Measurements from ENCODE around the gene NTM. TPM values are rescaled to one million over a fixed set of nuclear protein-coding genes. Genes with fewer than 3 reads are reported as not detected.

Gene NTM
- polyA plus RNA-seq, 1 donor (not counting 4 experiments of a cell fraction or from before 2014, with no cell fraction given): 47.9 TPM

- Histone ChIP-seq H3K79me2 (ENCODE audit: control insufficient read depth, insufficient read depth, low read length) (no peaks in the 10 kb centered on the region), H3K9me1 (ENCODE audit: control insufficient read depth, extremely low read depth, insufficient read depth, low read length) (no peaks in the 10 kb centered on the region), H3K4me3 (ENCODE audit: control insufficient read depth in 2 of 3, extremely low read depth in 1 of 3, insufficient read depth in 2 of 3, low read depth in 1 of 3, low read length in 3 of 3) (no peak overlapping the region), H3K4me1 (ENCODE audit: control insufficient read depth, extremely low read depth, insufficient read depth, low read length) (peaks cover 12% of the 10 kb centered on the region), H3K27me3 (ENCODE audit: control insufficient read depth, extremely low read depth, insufficient read depth, low read length) (no peaks in the 10 kb centered on the region), H4K20me1 (ENCODE audit: control insufficient read depth, extremely low read depth, insufficient read depth, low read length) (no peaks in the 10 kb centered on the region), H2AFZ (ENCODE audit: control insufficient read depth, low read length) (no peak overlapping the region), H3K27ac (ENCODE audit: control insufficient read depth, insufficient read depth, low read length) (no peak overlapping the region), H3K9me3 (ENCODE audit: control insufficient read depth, low read depth, low read length) (no peaks in the 10 kb centered on the region), H3K9ac (ENCODE audit: control insufficient read depth, extremely low read depth, insufficient read depth, low read length) (no peak overlapping the region), H3K4me2 (ENCODE audit: control insufficient read depth, extremely low read depth, insufficient read depth, low read depth, low read length) (no peak overlapping the region), H3K36me3 (ENCODE audit: control insufficient read depth in 2 of 2, extremely low read depth in 1 of 2, insufficient read depth in 2 of 2, low read length in 2 of 2) (no peaks in the 10 kb centered on the region)
- dilution Hi-C loops (cut with MboI; ENCODE audit: extremely low pct_ligation_motif_present, low sequenced_read_pairs): no loop called here
- FAIRE-seq (no peak), DNase-seq (ENCODE audit: low read depth, low spot score) (no peak)
- TF ChIP-seq CTCF (optimal IDR thresholded peaks at IDR 0.05 in 1 of 3, IDR thresholded peaks at IDR 0.05 in 1 of 3, conservative IDR thresholded peaks at IDR 0.05 in 1 of 3; ENCODE audit: extremely low read depth in 1 of 3, insufficient read depth in 2 of 3, low read length in 3 of 3) (no peak), EZH2 (IDR thresholded peaks at IDR 0.05; ENCODE audit: low read length) (no peak)
Observed at GRCh38 chr11:132131961-132132360, 761.5 kb downstream of the NTM start.

DNA sequence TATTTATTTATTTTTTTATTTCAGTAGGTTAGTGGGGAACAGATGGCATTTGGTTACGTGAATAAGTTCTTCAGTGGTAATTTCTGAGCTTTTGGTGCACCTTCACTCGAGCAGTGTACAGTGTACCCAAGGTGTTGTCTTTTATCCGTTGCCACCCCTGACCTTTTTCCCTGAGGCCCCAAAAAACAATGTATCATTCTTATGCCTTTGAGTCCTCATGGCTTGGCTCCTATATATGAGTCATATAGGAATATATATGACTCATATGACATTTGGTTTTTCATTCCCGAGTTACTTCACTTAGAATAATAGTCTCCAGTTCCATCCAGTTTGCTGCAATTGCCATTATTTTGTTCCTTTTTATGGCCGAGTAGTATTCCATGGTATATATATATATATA, 763.9 kb downstream of the NTM start:
- no peak for FAIRE-seq
- H3K4me1 ChIP-seq (ENCODE audit: control insufficient read depth, extremely low read depth, insufficient read depth, low read length): peaks cover 20% of the 10 kb centered on the region
- no peaks in the 10 kb centered on the region for H3K36me3 ChIP-seq (ENCODE audit: control insufficient read depth in 2 of 2, extremely low read depth in 1 of 2, insufficient read depth in 2 of 2, low read length in 2 of 2)
- H3K9ac ChIP-seq (ENCODE audit: control insufficient read depth, extremely low read depth, insufficient read depth, low read length): no peak overlapping the region
- no peaks in the 10 kb centered on the region for H3K27me3 ChIP-seq (ENCODE audit: control insufficient read depth, extremely low read depth, insufficient read depth, low read length)
- no peak overlapping the region for H3K4me3 ChIP-seq (ENCODE audit: control insufficient read depth in 2 of 3, extremely low read depth in 1 of 3, insufficient read depth in 2 of 3, low read depth in 1 of 3, low read length in 3 of 3)
- dilution Hi-C loops (cut with MboI; ENCODE audit: extremely low pct_ligation_motif_present, low sequenced_read_pairs): no loop called here
- no peaks in the 10 kb centered on the region for H4K20me1 ChIP-seq (ENCODE audit: control insufficient read depth, extremely low read depth, insufficient read depth, low read length)
- H3K27ac ChIP-seq (ENCODE audit: control insufficient read depth, insufficient read depth, low read length): peak overlapping the region; percentile 43
- H3K4me2 ChIP-seq (ENCODE audit: control insufficient read depth, extremely low read depth, insufficient read depth, low read depth, low read length): no peak overlapping the region
- no peaks in the 10 kb centered on the region for H3K9me3 ChIP-seq (ENCODE audit: control insufficient read depth, low read depth, low read length)
- H3K9me1 ChIP-seq (ENCODE audit: control insufficient read depth, extremely low read depth, insufficient read depth, low read length): no peaks in the 10 kb centered on the region
- H3K79me2 ChIP-seq (ENCODE audit: control insufficient read depth, insufficient read depth, low read length): no peaks in the 10 kb centered on the region
- peak; percentile 23 for DNase-seq (ENCODE audit: low read depth, low spot score)
- H2AFZ ChIP-seq (ENCODE audit: control insufficient read depth, low read length): no peak overlapping the region
- TF ChIP-seq CTCF (optimal IDR thresholded peaks at IDR 0.05 in 1 of 3, IDR thresholded peaks at IDR 0.05 in 1 of 3, conservative IDR thresholded peaks at IDR 0.05 in 1 of 3; ENCODE audit: extremely low read depth in 1 of 3, insufficient read depth in 2 of 3, low read length in 3 of 3) (no peak), EZH2 (IDR thresholded peaks at IDR 0.05; ENCODE audit: low read length) (no peak)
